Tibial nerve (tissue), 4 donors: Measurements from ENCODE around the gene RASSF4.

Experiments
- CTCF ChIP-seq, 5 experiments: fragments of 200-600 bp in 3 of 5; fragments of 450-650 bp in 2 of 5; sonication (generic) in 3 of 5; IDR thresholded peaks; one replicate each; pipeline ENCODE4 v1.5.1; 2016 to 2019; ENCODE audit warnings: antibody characterized with exemption in 5 of 5, mild to moderate bottlenecking in 3 of 5, moderate library complexity in 2 of 5
- EP300 ChIP-seq, 2 donors: sonication (generic); formaldehyde crosslinking; IDR thresholded peaks; one replicate each; pipeline ENCODE4 v1.6.1; 2017; ENCODE audit warnings: antibody characterized with exemption in 2 of 2, mild to moderate bottlenecking in 1 of 2
- POLR2A ChIP-seq, 2 donors: fragments of 450-650 bp; IDR thresholded peaks; one replicate each; pipeline ENCODE4 v1.6.1; 2017; ENCODE audit warnings: antibody characterized with exemption in 2 of 2, mild to moderate bottlenecking in 2 of 2, moderate library complexity in 2 of 2

GRCh38 chr10:44983895-44984278, 24.3 kb downstream of the RASSF4 start:
- TF ChIP-seq CTCF (IDR thresholded peaks at IDR 0.05) (no peak), POLR2A (IDR thresholded peaks at IDR 0.05) (no peak), EP300 (IDR thresholded peaks at IDR 0.05) (no peak)
